Right atrium auricular region (tissue), 2 donors: ENCODE results near the gene ARHGAP25. TPM values are rescaled to one million over a fixed set of nuclear protein-coding genes. Genes with fewer than 3 reads are reported as not detected.

Experiments
- DNase-seq: peaks from one replicate; pipeline ENCODE4 v3.0.0-alpha.2; 2019; ENCODE audit warnings: low spot score
- H3K27ac ChIP-seq, 2 donors: fragments of 200-600 bp; sonication (generic); 1 replicate in 1 of 2; 2 replicates in 1 of 2; pipeline ENCODE4 v1.5.1; 2016 to 2019
- H3K27me3 ChIP-seq, 2 donors: fragments of 200-600 bp; sonication (generic); one replicate each; pipeline versions ENCODE4 v1.5.1 to v1.6.0; 2017 to 2019
- H3K36me3 ChIP-seq: fragments of 200-600 bp; sonication (generic); one replicate; pipeline ENCODE4 v1.5.1; 2016
- H3K4me1 ChIP-seq, 2 donors: fragments of 200-600 bp; sonication (generic); one replicate each; pipeline versions ENCODE4 v1.5.1 to v1.6.0; 2017 to 2019
- H3K4me3 ChIP-seq, 2 donors: fragments of 200-600 bp; sonication (generic); 1 replicate in 1 of 2; 2 replicates in 1 of 2; pipeline ENCODE4 v1.5.1; 2017 to 2019; ENCODE audit warnings: mild to moderate bottlenecking in 1 of 2, moderate library complexity in 1 of 2
- H3K9me3 ChIP-seq, 2 donors: fragments of 200-600 bp; sonication (generic); one replicate each; pipeline ENCODE4 v1.5.1; 2019
- total RNA-seq, 2 donors: library from RNA; depleted of rRNA; stranded (reverse); fragments of >200 nt; gene quantifications; one replicate each; pipeline ENCODE4 v1.1.0, GENCODE V29; 2016
- TF ChIP-seq, protein P1 (sequence below), 2 donors: fragments of 200-600 bp; sonication (generic); IDR thresholded peaks; one replicate each; pipeline ENCODE4 v1.5.1; 2019; ENCODE audit warnings: antibody characterized with exemption in 2 of 2

ARHGAP25 gene
- total RNA-seq, 2 donors from 2014 or later, result 4.2 to 12.8 TPM

DNA sequence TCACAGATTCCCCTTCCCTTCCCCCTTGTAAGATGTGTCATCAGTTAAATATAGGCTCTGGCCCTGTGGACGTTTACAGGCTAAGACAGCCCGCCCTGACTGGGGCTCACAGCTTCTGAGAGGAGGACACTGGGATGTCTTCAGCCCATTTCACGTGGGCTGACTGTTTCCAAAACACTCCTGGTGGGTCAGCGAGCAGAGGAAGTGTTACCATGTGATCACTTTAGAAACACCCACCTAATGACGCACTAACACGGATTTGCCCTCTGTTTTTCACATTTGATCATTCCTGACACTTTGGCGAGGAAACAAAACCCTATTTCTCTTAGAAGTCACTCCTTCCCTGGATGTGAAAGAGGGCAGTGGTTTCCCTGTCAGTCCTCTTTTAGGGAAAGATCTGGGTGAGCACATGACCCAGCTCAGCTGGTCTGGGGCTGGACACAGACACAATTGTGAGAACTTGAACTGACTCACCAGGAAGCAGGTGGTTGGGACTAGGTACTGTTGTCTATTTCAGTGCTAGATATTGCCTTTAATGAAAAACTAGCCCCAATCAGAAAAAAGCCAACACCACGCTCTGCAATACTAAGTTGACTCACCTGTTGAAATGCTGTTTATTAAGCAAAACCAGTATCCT lies 97.7 kb downstream of the ARHGAP25 start:
- TF ChIP-seq, protein P1, sequence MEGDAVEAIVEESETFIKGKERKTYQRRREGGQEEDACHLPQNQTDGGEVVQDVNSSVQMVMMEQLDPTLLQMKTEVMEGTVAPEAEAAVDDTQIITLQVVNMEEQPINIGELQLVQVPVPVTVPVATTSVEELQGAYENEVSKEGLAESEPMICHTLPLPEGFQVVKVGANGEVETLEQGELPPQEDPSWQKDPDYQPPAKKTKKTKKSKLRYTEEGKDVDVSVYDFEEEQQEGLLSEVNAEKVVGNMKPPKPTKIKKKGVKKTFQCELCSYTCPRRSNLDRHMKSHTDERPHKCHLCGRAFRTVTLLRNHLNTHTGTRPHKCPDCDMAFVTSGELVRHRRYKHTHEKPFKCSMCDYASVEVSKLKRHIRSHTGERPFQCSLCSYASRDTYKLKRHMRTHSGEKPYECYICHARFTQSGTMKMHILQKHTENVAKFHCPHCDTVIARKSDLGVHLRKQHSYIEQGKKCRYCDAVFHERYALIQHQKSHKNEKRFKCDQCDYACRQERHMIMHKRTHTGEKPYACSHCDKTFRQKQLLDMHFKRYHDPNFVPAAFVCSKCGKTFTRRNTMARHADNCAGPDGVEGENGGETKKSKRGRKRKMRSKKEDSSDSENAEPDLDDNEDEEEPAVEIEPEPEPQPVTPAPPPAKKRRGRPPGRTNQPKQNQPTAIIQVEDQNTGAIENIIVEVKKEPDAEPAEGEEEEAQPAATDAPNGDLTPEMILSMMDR (IDR thresholded peaks at IDR 0.05), result no peak
- H3K9me3 ChIP-seq, result no peaks in the 10 kb centered on the region
- H3K4me1 ChIP-seq, result peaks cover 0 to 58% of the 10 kb centered on the region in 2 donors

GRCh38 chr2:68833162-68833561 lies 98.6 kb downstream of the ARHGAP25 start:
- no peaks in the 10 kb centered on the region for H3K36me3 ChIP-seq
- no peaks in the 10 kb centered on the region for H3K27me3 ChIP-seq
- no peak overlapping the region for H3K4me3 ChIP-seq
- TF ChIP-seq, protein P1 (IDR thresholded peaks at IDR 0.05), result no peak
- H3K9me3 ChIP-seq, result no peaks in the 10 kb centered on the region
- no peak for DNase-seq
- H3K27ac ChIP-seq, result peak overlapping the region; percentile 79 to 84
- peaks cover 0 to 50% of the 10 kb centered on the region in 2 donors for H3K4me1 ChIP-seq

More for the DNA sequence above, 97.7 kb downstream of the ARHGAP25 start:
- Histone ChIP-seq H3K36me3 (no peaks in the 10 kb centered on the region), H3K27me3 (no peaks in the 10 kb centered on the region), H3K4me3 (no peak overlapping the region), H3K27ac (peak overlapping the region; percentile 79 to 84)
- peak; percentile 86 for DNase-seq

GRCh38 chr2:68834737-68835376 lies 100.2 kb downstream of the ARHGAP25 start:
- H3K9me3 ChIP-seq, result no peaks in the 10 kb centered on the region
- H3K27ac ChIP-seq, result no peak overlapping the region
- H3K4me1 ChIP-seq, result peaks cover 0 to 33% of the 10 kb centered on the region in 2 donors
- H3K4me3 ChIP-seq, result no peak overlapping the region
- no peaks in the 10 kb centered on the region for H3K36me3 ChIP-seq
- no peak for DNase-seq
- H3K27me3 ChIP-seq, result no peaks in the 10 kb centered on the region
- TF ChIP-seq, protein P1 (IDR thresholded peaks at IDR 0.05), result no peak

GRCh38 chr2:68835621-68836020 lies 101.0 kb downstream of the ARHGAP25 start:
- Histone ChIP-seq H3K27me3 (no peaks in the 10 kb centered on the region), H3K36me3 (no peaks in the 10 kb centered on the region), H3K4me1 (peaks cover 0 to 28% of the 10 kb centered on the region in 2 donors), H3K4me3 (no peak overlapping the region), H3K9me3 (no peaks in the 10 kb centered on the region), H3K27ac (no peak overlapping the region)
- TF ChIP-seq, protein P1 (IDR thresholded peaks at IDR 0.05), result no peak
- DNase-seq, result no peak

- H3K27ac ChIP-seq, result no peak overlapping the region
These were observed 102.7 kb downstream of the ARHGAP25 start for GRCh38 chr2:68837164-68837860.

More at GRCh38 chr2:68837164-68837860, 102.7 kb downstream of the ARHGAP25 start:
- Histone ChIP-seq H3K4me1 (peaks cover 0 to 11% of the 10 kb centered on the region in 2 donors), H3K9me3 (no peaks in the 10 kb centered on the region), H3K36me3 (no peaks in the 10 kb centered on the region), H3K27me3 (no peaks in the 10 kb centered on the region), H3K4me3 (no peak overlapping the region)
- no peak for DNase-seq
- TF ChIP-seq, protein P1 (IDR thresholded peaks at IDR 0.05), result peak in 1 of 2 donors; percentile 69
